ENCODE measurements around the gene DUT.

DNA sequence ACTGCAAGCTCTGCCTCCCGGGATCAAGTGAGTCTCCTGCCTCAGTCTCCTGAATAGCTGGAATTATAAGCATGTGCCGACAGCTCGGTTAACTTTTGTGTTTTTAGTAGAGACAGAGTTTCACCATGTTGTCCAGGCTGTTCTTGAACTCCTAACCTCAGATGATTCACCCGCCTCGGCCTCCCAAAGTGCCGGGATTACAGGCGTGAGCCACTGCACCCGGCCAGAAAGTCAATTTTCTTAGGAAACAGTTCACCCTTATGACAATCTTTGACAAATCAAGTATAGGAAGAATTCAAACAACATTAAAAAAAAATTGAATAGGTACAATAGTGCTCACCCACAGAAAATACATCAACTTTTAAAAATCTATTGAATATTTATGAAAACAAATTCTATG, 23.6 kb upstream of the DUT start:
- TF ChIP-seq, protein P1, sequence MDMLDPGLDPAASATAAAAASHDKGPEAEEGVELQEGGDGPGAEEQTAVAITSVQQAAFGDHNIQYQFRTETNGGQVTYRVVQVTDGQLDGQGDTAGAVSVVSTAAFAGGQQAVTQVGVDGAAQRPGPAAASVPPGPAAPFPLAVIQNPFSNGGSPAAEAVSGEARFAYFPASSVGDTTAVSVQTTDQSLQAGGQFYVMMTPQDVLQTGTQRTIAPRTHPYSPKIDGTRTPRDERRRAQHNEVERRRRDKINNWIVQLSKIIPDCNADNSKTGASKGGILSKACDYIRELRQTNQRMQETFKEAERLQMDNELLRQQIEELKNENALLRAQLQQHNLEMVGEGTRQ (IDR thresholded peaks at IDR 0.05; ENCODE audit: low read length) = no peak
- no peak for TF ChIP-seq EP300 (IDR thresholded peaks at IDR 0.05; ENCODE audit: borderline replicate concordance in 1 of 2, low read depth in 2 of 2, low read length in 2 of 2)
- TF ChIP-seq, protein P2, sequence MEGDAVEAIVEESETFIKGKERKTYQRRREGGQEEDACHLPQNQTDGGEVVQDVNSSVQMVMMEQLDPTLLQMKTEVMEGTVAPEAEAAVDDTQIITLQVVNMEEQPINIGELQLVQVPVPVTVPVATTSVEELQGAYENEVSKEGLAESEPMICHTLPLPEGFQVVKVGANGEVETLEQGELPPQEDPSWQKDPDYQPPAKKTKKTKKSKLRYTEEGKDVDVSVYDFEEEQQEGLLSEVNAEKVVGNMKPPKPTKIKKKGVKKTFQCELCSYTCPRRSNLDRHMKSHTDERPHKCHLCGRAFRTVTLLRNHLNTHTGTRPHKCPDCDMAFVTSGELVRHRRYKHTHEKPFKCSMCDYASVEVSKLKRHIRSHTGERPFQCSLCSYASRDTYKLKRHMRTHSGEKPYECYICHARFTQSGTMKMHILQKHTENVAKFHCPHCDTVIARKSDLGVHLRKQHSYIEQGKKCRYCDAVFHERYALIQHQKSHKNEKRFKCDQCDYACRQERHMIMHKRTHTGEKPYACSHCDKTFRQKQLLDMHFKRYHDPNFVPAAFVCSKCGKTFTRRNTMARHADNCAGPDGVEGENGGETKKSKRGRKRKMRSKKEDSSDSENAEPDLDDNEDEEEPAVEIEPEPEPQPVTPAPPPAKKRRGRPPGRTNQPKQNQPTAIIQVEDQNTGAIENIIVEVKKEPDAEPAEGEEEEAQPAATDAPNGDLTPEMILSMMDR (IDR thresholded peaks at IDR 0.05; ENCODE audit: control extremely low read depth in 1 of 3, insufficient read depth in 1 of 3, low read depth in 1 of 3, low read length in 3 of 3) = no peak
- TF ChIP-seq CREB1 (IDR thresholded peaks at IDR 0.05) = no peak
- no peak for TF ChIP-seq POLR2A (IDR thresholded peaks at IDR 0.05; ENCODE audit: control extremely low read depth in 1 of 2, low read depth in 2 of 2, low read length in 2 of 2)

Data from H1 (cell line).